Astrocyte of the hippocampus (primary cell): Measurements from ENCODE around the gene UBA3.

Source experiments
- DNase-seq: peaks from one replicate; pipeline ENCODE4 v3.0.0; 2011; ENCODE audit warnings: low read depth, low spot score

The UBA3 gene

GRCh38 chr3:69080233-69080920 lies at the start of gene UBA3:
UBA3 (minus strand) TSS chr3:69080365; CDS start chr3:69080353, 12 bp downstream.
- DNase-seq: peak; percentile 95

GRCh38 chr3:69129531-69129930 lies 49.4 kb upstream of the UBA3 start:
- no peak for DNase-seq

- DNase-seq: no peak
Measured at GRCh38 chr3:69128509-69128908, 48.3 kb upstream of the UBA3 start.

- no peak for DNase-seq
Measured at GRCh38 chr3:69126999-69127398, 46.8 kb upstream of the UBA3 start.

GRCh38 chr3:69126216-69126615 lies 46.1 kb upstream of the UBA3 start:
- no peak for DNase-seq

GRCh38 chr3:69122403-69122802 lies 42.2 kb upstream of the UBA3 start, which contains the start of gene LMOD3:
LMOD3 (minus strand) TSS chr3:69122595; CDS start chr3:69122386, 209 bp downstream.
- no peak for DNase-seq

GRCh38 chr3:69121950-69122349 lies 41.8 kb upstream of the UBA3 start:
- no peak for DNase-seq

GRCh38 chr3:69121513-69121912 lies 41.3 kb upstream of the UBA3 start:
- DNase-seq: no peak

- DNase-seq: peak; percentile 82
Measured at GRCh38 chr3:69120879-69121464, 40.8 kb upstream of the UBA3 start.

- no peak for DNase-seq
Measured at GRCh38 chr3:69119681-69120080, 39.5 kb upstream of the UBA3 start.

- no peak for DNase-seq
Measured at GRCh38 chr3:69119138-69119537, 39.0 kb upstream of the UBA3 start.

- no peak for DNase-seq
Measured at GRCh38 chr3:69118555-69118954, 38.4 kb upstream of the UBA3 start.

- DNase-seq: no peak
Measured at GRCh38 chr3:69116897-69117296, 36.7 kb upstream of the UBA3 start.

GRCh38 chr3:69116162-69116561 lies 36.0 kb upstream of the UBA3 start:
- DNase-seq: no peak

- DNase-seq: no peak
Measured at GRCh38 chr3:69115731-69116130, 35.6 kb upstream of the UBA3 start.

GRCh38 chr3:69113536-69113935 lies 33.4 kb upstream of the UBA3 start:
- no peak for DNase-seq

GRCh38 chr3:69110941-69111546 lies 30.9 kb upstream of the UBA3 start:
- DNase-seq: no peak

GRCh38 chr3:69108811-69109210 lies 28.6 kb upstream of the UBA3 start:
- DNase-seq: no peak

GRCh38 chr3:69107841-69108240 lies 27.7 kb upstream of the UBA3 start:
- no peak for DNase-seq

- DNase-seq: no peak
Measured at GRCh38 chr3:69105320-69105719, 25.2 kb upstream of the UBA3 start.

GRCh38 chr3:69104586-69104985 lies 24.4 kb upstream of the UBA3 start:
- no peak for DNase-seq

- DNase-seq: no peak
Measured at GRCh38 chr3:69103123-69103522, 23.0 kb upstream of the UBA3 start.

- no peak for DNase-seq
Measured at GRCh38 chr3:69102384-69102783, 22.2 kb upstream of the UBA3 start.
